ENCODE measurements around the gene CHD3. TPM values are rescaled to one million over a fixed set of nuclear protein-coding genes. Genes with fewer than 3 reads are reported as not detected.

The CHD3 gene
- total RNA-seq, 1 donor from 2014 or later = 93.0 TPM

GRCh38 chr17:7875804-7876370, 12.7 kb upstream of the CHD3 start:
- Histone ChIP-seq H3K4me3 (no peak overlapping the region), H3K4me1 (peaks cover 8% of the 10 kb centered on the region), H3K9me3 (no peaks in the 10 kb centered on the region), H3K27me3 (no peaks in the 10 kb centered on the region), H3K36me3 (peaks cover 20% of the 10 kb centered on the region), H3K27ac (no peak overlapping the region)
- DNase-seq (no peak), ATAC-seq (no peak)
- TF ChIP-seq CTCF (IDR thresholded peaks at IDR 0.05) = no peak
- intact Hi-C loops (cut with DNase I) = no loop called here

- TF ChIP-seq CTCF (IDR thresholded peaks at IDR 0.05) = no peak
- no peaks in the 10 kb centered on the region for H3K27me3 ChIP-seq
- H3K4me3 ChIP-seq = no peak overlapping the region
- peaks cover 23% of the 10 kb centered on the region for H3K4me1 ChIP-seq
- peaks cover 14% of the 10 kb centered on the region for H3K36me3 ChIP-seq
- DNase-seq (no peak), ATAC-seq (no peak)
- H3K9me3 ChIP-seq = no peaks in the 10 kb centered on the region
- no peak overlapping the region for H3K27ac ChIP-seq
- intact Hi-C loops (cut with DNase I) = no loop called here
These were observed 10.4 kb upstream of the CHD3 start for GRCh38 chr17:7878234-7878633.

GRCh38 chr17:7880076-7880868, 8.3 kb upstream of the CHD3 start:
- ATAC-seq = no peak
- peak overlapping the region; percentile 3 for H3K27ac ChIP-seq
- intact Hi-C loops (cut with DNase I) = no loop called here

GRCh38 chr17:7881276-7882054, 7.1 kb upstream of the CHD3 start:
- H3K4me1 ChIP-seq = peaks cover 33% of the 10 kb centered on the region
- H3K27ac ChIP-seq = no peak overlapping the region
- TF ChIP-seq CTCF (IDR thresholded peaks at IDR 0.05) = no peak
- DNase-seq (no peak), ATAC-seq (no peak)
- H3K36me3 ChIP-seq = peaks cover 10% of the 10 kb centered on the region
- no peak overlapping the region for H3K4me3 ChIP-seq
- H3K9me3 ChIP-seq = no peaks in the 10 kb centered on the region
- H3K27me3 ChIP-seq = no peaks in the 10 kb centered on the region
- intact Hi-C loops (cut with DNase I) = no loop called here

More at GRCh38 chr17:7880076-7880868, 8.3 kb upstream of the CHD3 start:
- peaks cover 10% of the 10 kb centered on the region for H3K36me3 ChIP-seq
- H3K4me3 ChIP-seq = no peak overlapping the region
- no peak for TF ChIP-seq CTCF (IDR thresholded peaks at IDR 0.05)
- H3K9me3 ChIP-seq = no peaks in the 10 kb centered on the region
- H3K27me3 ChIP-seq = no peaks in the 10 kb centered on the region
- peaks cover 29% of the 10 kb centered on the region for H3K4me1 ChIP-seq
- DNase-seq = no peak

- H3K27me3 ChIP-seq = no peaks in the 10 kb centered on the region
- no peaks in the 10 kb centered on the region for H3K9me3 ChIP-seq
- no peak for TF ChIP-seq CTCF (IDR thresholded peaks at IDR 0.05)
- no peak for ATAC-seq
- intact Hi-C loops (cut with DNase I) = no loop called here
- no peak for DNase-seq
- H3K4me1 ChIP-seq = peaks cover 39% of the 10 kb centered on the region
- no peak overlapping the region for H3K27ac ChIP-seq
- peaks cover 10% of the 10 kb centered on the region for H3K36me3 ChIP-seq
- no peak overlapping the region for H3K4me3 ChIP-seq
These were observed 6.5 kb upstream of the CHD3 start for GRCh38 chr17:7882068-7882467.

Data from upper lobe of right lung (tissue), 1 donor.